Measurements from ENCODE around the gene RFX1. TPM values are rescaled to one million over a fixed set of nuclear protein-coding genes. Genes with fewer than 3 reads are reported as not detected.
A peak's percentile ranks its signal among the peaks of the same experiment; 100 is the strongest.
"Not testable (repeated sequence)": the region's sequence is repeated elsewhere in the genome, so short reads cannot be mapped to it uniquely, and the experiment has no call there.

The RFX1 gene
- 10 to 100 TPM; 13.4 to 16.4 TPM for total RNA-seq

DNA sequence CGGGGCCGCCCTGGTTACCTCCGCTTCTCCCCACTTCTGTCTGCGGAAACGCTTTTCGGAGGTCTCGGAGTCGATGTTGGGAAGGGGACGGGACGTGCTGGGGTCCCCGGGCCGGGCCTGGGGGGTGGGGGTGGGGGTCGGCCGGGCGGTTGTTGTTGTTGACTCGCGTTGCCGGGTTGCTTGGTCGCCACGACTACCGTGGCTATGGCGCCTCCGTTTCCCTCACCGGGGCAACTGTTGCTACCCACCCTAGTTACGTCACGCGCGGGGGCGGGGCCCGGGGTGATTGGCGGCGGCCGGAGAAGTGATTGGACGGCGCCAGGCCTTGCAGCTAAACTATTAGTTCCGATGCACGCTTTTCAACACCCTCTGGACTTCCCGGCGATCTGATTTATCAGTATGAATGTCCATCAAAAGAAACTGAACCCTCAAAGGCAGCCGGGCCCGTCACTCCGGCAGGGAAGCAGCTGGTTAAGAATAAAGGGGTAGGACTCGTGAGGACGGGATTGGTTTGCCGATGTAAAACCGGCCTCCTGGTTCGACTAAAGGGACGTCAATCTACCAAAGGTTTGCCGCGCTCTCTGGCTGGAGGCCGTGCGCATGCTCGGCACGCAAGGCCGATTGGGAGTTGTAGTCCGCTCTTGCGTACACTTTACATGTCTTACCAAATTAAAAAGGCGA, at the start of gene RFX1:
TSS of gene RFX1 (minus strand) at position 236 of the 681 bp plus-strand sequence. CDS start 12,477 bp downstream, outside the sequence.
- H3K36me3 Mint-ChIP-seq: no peaks in the 10 kb centered on the region
- peak; percentile 85 to 91 for ATAC-seq
- no peaks in the 10 kb centered on the region for H3K9me3 Mint-ChIP-seq
- H3K4me1 Mint-ChIP-seq (ENCODE audit: low read depth in 2 of 2): peaks cover 24 to 37% of the 10 kb centered on the region in 2 donors
- peak; percentile 99 for DNase-seq (ENCODE audit: low spot score)
- H3K27me3 Mint-ChIP-seq: no peaks in the 10 kb centered on the region
- H3K27ac Mint-ChIP-seq: peak within 1 kb of the TSS; percentile 94 to 97
- peak within 1 kb of the TSS; percentile 95 for H3K4me3 Mint-ChIP-seq

DNA sequence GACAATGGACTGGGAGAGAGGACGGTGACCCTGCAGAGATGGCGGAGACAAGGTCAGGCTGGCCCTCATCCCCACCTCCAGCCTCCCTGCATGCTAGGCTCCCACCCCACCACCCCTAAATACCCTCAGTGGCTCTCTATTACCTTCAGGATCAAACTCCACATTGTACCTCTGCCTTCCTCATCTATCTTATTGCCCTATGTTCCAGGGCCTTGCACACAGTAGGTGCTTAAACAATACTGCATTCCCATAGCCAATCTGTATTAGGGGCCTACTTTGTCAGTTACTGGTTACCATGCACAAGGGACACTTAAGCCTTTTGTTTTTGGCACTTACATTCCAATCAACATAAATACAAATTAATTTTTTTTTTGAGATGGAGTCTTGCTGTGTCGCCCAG, 49.3 kb upstream of the RFX1 start:
- Mint-ChIP-seq H3K4me1 (ENCODE audit: low read depth in 2 of 2) (peaks cover 14% of the 10 kb centered on the region in 2 donors), H3K27me3 (peaks cover 21 to 24% of the 10 kb centered on the region in 2 donors), H3K27ac (no peak overlapping the region), H3K4me3 (no peak overlapping the region), H3K36me3 (peaks cover 4% of the 10 kb centered on the region), H3K9me3 (no peaks in the 10 kb centered on the region)
- no peak for ATAC-seq
- DNase-seq (ENCODE audit: low spot score): no peak

DNA sequence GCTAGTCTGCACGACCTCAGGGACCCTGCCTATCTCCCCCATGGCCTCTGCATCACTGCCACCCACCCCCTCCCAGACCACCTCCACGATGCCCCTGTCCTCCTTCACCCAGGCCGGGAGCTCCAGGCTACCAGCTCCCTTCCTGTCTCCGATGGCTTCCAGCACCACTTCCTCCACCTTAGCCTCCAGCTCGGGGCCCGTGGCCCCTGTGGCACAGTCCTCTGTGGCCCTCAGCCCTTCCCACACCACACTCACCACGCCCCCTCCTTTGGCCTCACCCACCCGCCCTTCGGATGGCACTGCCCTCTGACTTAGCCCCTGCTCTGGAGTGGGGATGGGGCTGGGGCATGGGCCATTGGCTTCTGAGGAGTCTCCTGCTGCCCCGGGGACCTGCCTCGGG, 48.6 kb upstream of the RFX1 start:
- DNase-seq (ENCODE audit: low spot score): no peak
- H3K4me1 Mint-ChIP-seq (ENCODE audit: low read depth in 2 of 2): peaks cover 14% of the 10 kb centered on the region in 2 donors
- peaks cover 4% of the 10 kb centered on the region for H3K36me3 Mint-ChIP-seq
- H3K27ac Mint-ChIP-seq: no peak overlapping the region
- H3K27me3 Mint-ChIP-seq: peaks cover 18 to 21% of the 10 kb centered on the region in 2 donors
- no peaks in the 10 kb centered on the region for H3K9me3 Mint-ChIP-seq
- H3K4me3 Mint-ChIP-seq: no peak overlapping the region
- ATAC-seq: no peak

DNA sequence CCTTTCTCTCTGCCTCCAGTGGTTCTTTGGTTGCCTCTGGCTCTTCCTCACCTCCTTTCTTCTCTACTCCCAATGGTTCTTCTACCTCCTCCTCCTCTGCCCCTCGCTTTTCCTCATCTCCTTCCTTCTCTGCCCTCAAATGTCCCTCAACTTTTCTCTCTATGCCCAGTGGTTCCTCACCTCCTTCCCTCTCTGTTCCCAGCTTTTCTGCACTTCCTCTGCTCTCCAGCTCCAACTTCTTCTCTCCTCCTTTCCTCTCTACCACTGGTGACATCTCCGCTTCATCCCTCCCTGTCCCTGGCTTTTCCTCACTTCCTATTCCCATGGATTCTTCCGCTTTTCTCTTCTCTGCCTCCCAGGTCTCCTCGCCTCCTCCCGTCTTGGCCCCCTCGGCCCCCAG, 48.0 kb upstream of the RFX1 start:
- H3K36me3 Mint-ChIP-seq: peaks cover 4% of the 10 kb centered on the region
- ATAC-seq (no peak), DNase-seq (ENCODE audit: low spot score) (no peak)
- H3K4me3 Mint-ChIP-seq: no peak overlapping the region
- no peak overlapping the region for H3K27ac Mint-ChIP-seq
- H3K27me3 Mint-ChIP-seq: peaks cover 15 to 16% of the 10 kb centered on the region in 2 donors
- no peaks in the 10 kb centered on the region for H3K9me3 Mint-ChIP-seq
- peaks cover 14% of the 10 kb centered on the region in 2 donors for H3K4me1 Mint-ChIP-seq (ENCODE audit: low read depth in 2 of 2)

DNA sequence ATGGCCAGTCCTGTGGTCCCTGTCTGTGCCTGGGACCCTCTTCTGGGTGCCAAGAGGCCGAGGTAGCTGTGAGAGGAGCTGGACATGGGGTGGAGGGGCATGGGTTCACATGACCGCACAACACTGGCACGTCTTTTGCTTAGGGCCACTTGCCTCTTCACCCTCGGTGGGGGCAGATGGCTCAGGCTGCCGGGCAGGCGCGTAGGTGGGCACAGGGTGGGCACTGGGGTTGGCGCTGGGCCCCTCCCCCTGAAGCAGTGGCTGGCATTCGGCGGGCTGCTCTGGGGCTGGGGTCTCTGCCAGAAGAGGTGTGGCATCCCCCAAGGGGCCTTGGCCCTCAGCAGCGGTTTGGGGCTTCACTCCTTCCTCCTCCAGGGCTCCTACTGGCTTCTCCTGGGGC, 47.4 kb upstream of the RFX1 start:
- Mint-ChIP-seq H3K36me3 (peaks cover 4% of the 10 kb centered on the region), H3K4me1 (ENCODE audit: low read depth in 2 of 2) (peaks cover 10% of the 10 kb centered on the region in 2 donors), H3K9me3 (no peaks in the 10 kb centered on the region), H3K27me3 (peaks cover 10% of the 10 kb centered on the region in 2 donors), H3K27ac (no peak overlapping the region), H3K4me3 (no peak overlapping the region)
- no peak for DNase-seq (ENCODE audit: low spot score)
- no peak for ATAC-seq

DNA sequence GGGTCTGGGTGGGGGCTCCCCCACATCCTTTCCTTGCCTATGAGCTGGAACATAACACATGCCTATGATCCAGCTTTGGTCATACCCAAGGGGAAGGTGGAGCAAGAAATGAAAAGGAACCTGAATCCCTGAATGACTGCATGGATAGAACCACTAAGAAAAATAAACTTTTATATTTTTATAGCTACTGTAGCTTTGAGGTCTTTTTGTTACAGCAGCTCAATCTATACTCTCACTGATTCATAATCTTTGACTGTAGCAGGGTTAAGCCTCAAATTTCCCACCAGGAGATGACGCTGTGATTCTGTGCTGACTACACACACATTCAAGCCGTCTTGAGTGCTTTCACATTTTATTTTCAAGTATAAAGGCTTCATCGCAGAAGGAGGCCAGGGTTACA, 46.9 kb upstream of the RFX1 start:
- peaks cover 9 to 10% of the 10 kb centered on the region in 2 donors for H3K4me1 Mint-ChIP-seq (ENCODE audit: low read depth in 2 of 2)
- no peak overlapping the region for H3K4me3 Mint-ChIP-seq
- peaks cover 4% of the 10 kb centered on the region for H3K36me3 Mint-ChIP-seq
- ATAC-seq: no peak
- no peak for DNase-seq (ENCODE audit: low spot score)
- no peak overlapping the region for H3K27ac Mint-ChIP-seq
- peaks cover 5% of the 10 kb centered on the region in 2 donors for H3K27me3 Mint-ChIP-seq
- no peaks in the 10 kb centered on the region for H3K9me3 Mint-ChIP-seq

DNA sequence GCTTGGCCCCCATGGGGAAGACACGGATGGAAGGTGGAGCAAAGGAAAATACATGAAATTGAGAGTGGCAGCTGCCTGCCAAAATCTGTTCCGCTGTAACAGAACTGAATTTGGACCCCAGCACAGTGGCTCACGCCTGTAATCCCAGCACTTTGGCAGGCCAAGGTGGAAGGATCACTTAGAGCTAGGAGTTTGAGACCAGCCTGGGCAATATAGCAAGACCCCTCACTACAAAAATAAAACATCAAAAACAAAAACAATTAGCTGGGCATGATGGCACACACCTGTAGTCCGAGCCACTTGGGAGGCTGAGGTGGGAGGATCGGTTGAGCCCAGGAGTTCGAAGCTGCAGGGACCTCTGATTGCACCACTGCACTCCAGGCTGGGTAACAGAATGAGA, 46.4 kb upstream of the RFX1 start:
- Mint-ChIP-seq H3K27ac (no peak overlapping the region), H3K9me3 (no peaks in the 10 kb centered on the region), H3K27me3 (no peaks in the 10 kb centered on the region), H3K4me1 (ENCODE audit: low read depth in 2 of 2) (peaks cover 4 to 5% of the 10 kb centered on the region in 2 donors), H3K36me3 (peaks cover 4% of the 10 kb centered on the region), H3K4me3 (no peak overlapping the region)
- ATAC-seq (no peak), DNase-seq (ENCODE audit: low spot score) (no peak)

DNA sequence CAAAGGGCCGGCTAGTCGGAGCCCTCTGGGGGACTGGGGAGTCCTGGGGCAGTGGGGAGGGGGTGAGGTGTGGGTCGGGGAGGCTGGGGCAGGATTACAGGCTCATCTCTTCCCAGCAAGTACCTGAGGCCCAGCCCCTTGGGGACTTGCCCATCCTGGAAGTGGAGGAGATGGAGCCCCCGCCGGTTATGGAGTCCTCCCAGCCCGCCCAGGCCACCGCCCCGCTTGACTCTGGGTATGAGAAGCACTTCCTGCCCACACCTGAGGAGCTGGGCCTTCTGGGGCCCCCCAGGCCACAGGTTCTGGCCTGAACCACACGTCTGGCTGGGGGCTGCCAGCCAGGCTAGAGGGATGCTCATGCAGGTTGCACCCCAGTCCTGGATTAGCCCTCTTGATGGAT, 45.9 kb upstream of the RFX1 start:
- Mint-ChIP-seq H3K27ac (no peak overlapping the region), H3K4me1 (ENCODE audit: low read depth in 2 of 2) (peaks cover 4 to 5% of the 10 kb centered on the region in 2 donors), H3K9me3 (no peaks in the 10 kb centered on the region), H3K36me3 (peaks cover 4% of the 10 kb centered on the region), H3K4me3 (no peak overlapping the region), H3K27me3 (no peaks in the 10 kb centered on the region)
- DNase-seq (ENCODE audit: low spot score) (no peak), ATAC-seq (peak in 1 of 2 donors; percentile 14)

DNA sequence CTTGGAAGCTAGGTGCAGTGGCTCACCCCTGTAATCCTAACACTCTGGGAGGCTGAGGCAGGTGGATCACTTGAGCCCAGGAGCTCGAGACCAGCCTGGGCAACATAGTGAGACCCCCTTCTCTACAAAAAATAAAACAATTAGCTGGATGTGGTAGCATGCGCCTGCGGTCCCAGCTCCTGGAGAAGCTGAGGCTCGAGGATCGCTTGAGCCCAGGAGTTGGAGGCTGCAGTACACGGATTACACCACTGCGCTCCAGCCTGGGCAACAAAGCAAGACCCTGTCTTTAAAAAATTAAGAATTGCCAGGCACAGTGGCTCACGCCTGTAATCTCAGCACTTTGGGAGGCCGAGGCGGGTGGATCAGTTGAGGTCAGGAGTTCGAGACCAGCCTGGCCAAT, 44.8 kb upstream of the RFX1 start:
- not testable (repeated sequence) for H3K4me3 Mint-ChIP-seq; H3K27ac Mint-ChIP-seq; H3K9me3 Mint-ChIP-seq; DNase-seq (ENCODE audit: low spot score); ATAC-seq; H3K27me3 Mint-ChIP-seq; H3K4me1 Mint-ChIP-seq (ENCODE audit: low read depth in 2 of 2); H3K36me3 Mint-ChIP-seq

DNA sequence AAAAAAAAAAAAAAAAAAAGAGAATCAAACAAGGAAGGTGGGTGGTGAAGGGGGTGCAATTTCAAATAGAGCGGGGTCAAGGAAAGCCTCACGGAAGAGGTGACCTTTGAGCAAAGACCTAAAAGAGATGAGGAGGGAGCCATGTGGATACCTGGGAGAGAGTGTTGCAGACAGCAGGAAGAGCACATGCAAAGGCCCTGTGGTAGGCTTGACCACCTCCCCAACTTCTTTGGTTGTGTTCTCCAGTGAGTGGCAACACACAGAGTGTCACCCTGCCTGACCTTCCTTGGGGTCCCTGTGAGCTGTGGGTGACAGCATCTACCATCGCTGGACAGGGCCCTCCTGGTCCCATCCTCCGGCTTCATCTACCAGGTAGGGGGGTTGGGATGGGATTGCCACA, 44.4 kb upstream of the RFX1 start:
- DNase-seq (ENCODE audit: low spot score): no peak
- peaks cover 4 to 5% of the 10 kb centered on the region in 2 donors for H3K4me1 Mint-ChIP-seq (ENCODE audit: low read depth in 2 of 2)
- H3K4me3 Mint-ChIP-seq: no peak overlapping the region
- no peaks in the 10 kb centered on the region for H3K9me3 Mint-ChIP-seq
- ATAC-seq: no peak
- peaks cover 4% of the 10 kb centered on the region for H3K36me3 Mint-ChIP-seq
- H3K27ac Mint-ChIP-seq: no peak overlapping the region
- no peaks in the 10 kb centered on the region for H3K27me3 Mint-ChIP-seq

DNA sequence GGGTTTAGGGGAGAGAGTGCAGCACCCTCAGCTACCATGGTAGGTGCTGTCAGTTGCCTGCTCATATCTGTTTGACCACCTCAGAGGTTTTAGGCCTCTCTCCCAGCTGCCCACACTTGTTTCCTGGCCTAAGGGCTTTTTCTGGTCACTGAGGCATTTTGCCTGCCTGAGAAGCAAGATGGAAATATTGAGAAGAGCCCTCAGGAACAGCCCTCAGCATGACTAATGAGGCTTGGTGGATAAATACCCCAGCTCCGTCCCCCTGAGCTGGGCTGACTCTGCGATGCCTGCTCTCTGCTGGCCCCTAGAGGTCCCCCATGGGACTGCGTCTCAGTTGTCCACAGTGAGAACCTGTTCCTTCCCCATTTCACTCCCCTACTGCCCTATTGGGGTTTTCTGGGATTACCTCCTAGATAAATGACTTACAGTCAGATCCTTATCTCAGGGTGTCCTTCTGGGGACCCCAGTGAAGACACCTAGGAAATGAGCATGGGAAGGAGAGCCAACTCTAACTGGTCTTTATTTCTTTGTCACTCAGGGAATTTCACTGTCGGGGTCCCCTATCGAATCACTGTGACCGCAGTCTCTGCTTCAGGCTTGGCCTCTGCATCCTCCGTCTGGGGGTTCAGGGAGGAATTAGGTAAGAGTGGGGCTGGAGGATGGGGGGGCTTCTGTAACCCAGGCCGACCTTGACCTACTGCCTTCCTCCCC, 42.5 kb upstream of the RFX1 start:
- Mint-ChIP-seq H3K4me3 (no peak overlapping the region), H3K27ac (no peak overlapping the region), H3K27me3 (no peaks in the 10 kb centered on the region), H3K36me3 (peaks cover 4% of the 10 kb centered on the region), H3K4me1 (ENCODE audit: low read depth in 2 of 2) (peaks cover 4 to 5% of the 10 kb centered on the region in 2 donors), H3K9me3 (no peaks in the 10 kb centered on the region)
- ATAC-seq: peak; percentile 82 to 85
- DNase-seq (ENCODE audit: low spot score): peak; percentile 79

DNA sequence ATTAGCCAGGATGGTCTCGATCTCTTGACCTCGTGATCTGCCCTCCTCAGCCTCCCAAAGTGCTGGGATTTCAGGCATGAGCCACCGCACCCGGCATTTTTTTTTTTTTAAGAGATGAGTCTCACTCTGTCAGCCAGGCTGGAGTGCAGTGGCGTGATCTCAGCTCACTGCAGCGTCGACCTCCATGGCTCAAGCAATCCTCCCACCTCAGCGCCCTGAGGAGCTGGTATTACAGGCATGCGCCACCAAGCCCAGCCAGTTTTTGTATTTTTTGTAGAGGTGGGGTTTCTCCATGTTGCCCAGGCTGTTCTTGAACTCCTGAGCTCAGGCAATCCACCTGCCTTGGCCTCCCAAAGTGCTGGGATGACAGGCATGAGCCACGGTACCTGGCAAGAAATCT, 41.7 kb upstream of the RFX1 start:
- not testable (repeated sequence) for ATAC-seq; H3K9me3 Mint-ChIP-seq; H3K4me3 Mint-ChIP-seq; DNase-seq (ENCODE audit: low spot score); H3K27me3 Mint-ChIP-seq; H3K27ac Mint-ChIP-seq; H3K36me3 Mint-ChIP-seq; H3K4me1 Mint-ChIP-seq (ENCODE audit: low read depth in 2 of 2)

DNA sequence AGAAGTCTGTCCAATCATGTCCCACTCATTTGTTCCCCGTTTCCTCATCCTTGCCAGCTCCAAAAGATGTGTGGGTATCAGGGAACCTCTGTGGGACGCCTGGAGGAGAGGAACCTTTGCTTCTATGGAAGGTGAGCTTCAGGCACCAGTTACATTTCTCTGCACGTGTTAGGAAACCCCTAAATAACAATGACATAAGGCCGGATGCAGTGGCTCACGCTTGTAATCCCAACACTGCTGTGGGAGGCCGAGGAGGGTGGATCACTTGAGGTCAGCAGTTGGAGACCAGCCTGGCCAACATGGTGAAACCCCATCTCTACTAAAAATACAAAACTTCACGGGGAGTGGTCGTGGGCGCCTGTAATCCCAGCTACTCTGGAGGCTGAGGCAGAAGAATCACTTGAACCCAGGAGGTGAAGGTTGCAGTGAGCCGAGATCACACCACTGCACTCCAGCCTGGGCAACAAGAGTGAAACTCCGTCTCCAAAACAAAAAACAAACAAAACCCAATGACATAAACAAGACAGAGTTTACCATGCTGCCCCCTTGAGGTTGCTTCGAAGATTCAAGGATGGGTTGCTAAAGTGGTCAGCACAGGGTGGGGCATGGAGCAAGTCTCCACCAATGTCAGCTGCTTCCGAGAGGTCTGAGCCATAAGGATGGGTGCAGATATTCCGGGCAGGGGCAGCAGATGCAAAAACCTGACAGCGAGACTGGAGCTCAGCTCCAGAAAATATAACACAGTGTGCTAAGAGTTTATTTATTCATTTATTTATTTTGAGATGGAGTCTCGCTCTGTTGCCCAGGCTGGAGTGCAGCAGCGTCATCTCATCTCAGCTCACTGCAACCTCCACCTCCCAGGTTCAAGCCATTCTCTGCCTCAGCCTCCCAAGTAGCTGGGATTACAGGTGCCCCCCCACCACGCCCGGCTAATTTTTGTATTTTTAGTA, 36.8 kb upstream of the RFX1 start:
- Mint-ChIP-seq H3K4me1 (ENCODE audit: low read depth in 2 of 2) (peaks cover 14% of the 10 kb centered on the region in 2 donors), H3K27ac (peak overlapping the region; percentile 54 to 85)
- H3K36me3 Mint-ChIP-seq; H3K9me3 Mint-ChIP-seq; DNase-seq (ENCODE audit: low spot score); H3K27me3 Mint-ChIP-seq; H3K4me3 Mint-ChIP-seq: not testable (repeated sequence)
- ATAC-seq: peak; percentile 66 to 73
